Mammary epithelial cell (primary cell): ENCODE measurements around the gene PROCR.

Experiments used
- CTCF ChIP-seq, 2 donors: IDR thresholded peaks in 1 of 2; conservative IDR thresholded peaks in 1 of 2; 2 replicates each; pipeline ENCODE4 v1.5.1; 2011 to 2012; ENCODE audit warnings: inconsistent platforms in 2 of 2, low read length in 2 of 2, mild to moderate bottlenecking in 2 of 2, control low read depth in 1 of 2, low read depth in 1 of 2; ENCODE audit not compliant: insufficient read depth in 1 of 2; ENCODE audit errors: extremely low read depth in 1 of 2
- EZH2 ChIP-seq: IDR thresholded peaks from 2 replicates; pipeline ENCODE4 v1.6.1; 2012; ENCODE audit warnings: low read length, inconsistent platforms, borderline replicate concordance

DNA sequence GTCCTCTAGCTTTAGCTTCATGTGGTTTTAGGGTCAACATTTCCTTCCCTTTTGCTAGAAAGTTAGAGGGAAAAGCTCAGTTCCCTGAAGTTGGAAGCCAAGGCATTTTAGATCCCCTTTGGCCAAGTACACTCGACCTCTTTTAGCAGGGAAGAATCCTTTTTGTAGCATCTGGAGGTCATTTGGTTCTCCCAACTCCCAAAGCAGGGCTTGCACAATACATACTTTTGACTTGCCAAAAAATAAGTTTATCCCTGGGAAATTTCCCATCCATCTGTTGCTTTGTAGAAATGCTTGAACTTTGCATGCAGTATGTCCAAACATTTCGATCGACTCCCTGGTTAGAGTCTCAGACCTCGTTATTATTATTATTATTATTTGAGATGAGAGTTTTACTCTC is 20.1 kb upstream of the PROCR start:
- TF ChIP-seq CTCF (conservative IDR thresholded peaks at IDR 0.05 in 1 of 2, IDR thresholded peaks at IDR 0.05 in 1 of 2; ENCODE audit: extremely low read depth in 1 of 2, insufficient read depth in 1 of 2, low read depth in 1 of 2, low read length in 2 of 2) (no peak), EZH2 (no peak)
